RWPE2 (cell line): Measurements from ENCODE around the gene RANGAP1.

Experiments used
- ATAC-seq: fragments of 200-7000 bp; cut with Tn5 transposase; 3 replicates; pipeline ENCODE4 v1.9.1; 2021; ENCODE audit warnings: low read depth
- DNase-seq: peaks from one replicate; pipeline ENCODE4 v3.0.0-alpha.2; 2020; ENCODE audit warnings: low spot score
- H3K27ac ChIP-seq: fragments of 450-650 bp; 2 replicates; pipeline ENCODE4 v1.5.1; 2017; ENCODE audit warnings: mild to moderate bottlenecking; ENCODE audit not compliant: poor library complexity, severe bottlenecking
- H3K27me3 ChIP-seq: fragments of 250-450 bp; sonication (Bioruptor Pico); 2 replicates; pipeline ENCODE4 v1.5.1; 2021; ENCODE audit warnings: mild to moderate bottlenecking, moderate library complexity; ENCODE audit not compliant: insufficient read depth, poor library complexity, severe bottlenecking
- H3K36me3 ChIP-seq: fragments of 250-450 bp; sonication (Bioruptor Pico); 2 replicates; pipeline ENCODE4 v1.5.1; 2020; ENCODE audit warnings: low read depth, mild to moderate bottlenecking, moderate library complexity
- H3K4me1 ChIP-seq: fragments of 250-450 bp; sonication (Bioruptor Pico); 2 replicates; pipeline ENCODE4 v1.5.1; 2021; ENCODE audit warnings: mild to moderate bottlenecking, moderate library complexity; ENCODE audit not compliant: insufficient read depth, poor library complexity, severe bottlenecking
- H3K4me3 ChIP-seq: fragments of 250-450 bp; sonication (Bioruptor Pico); 2 replicates; pipeline ENCODE4 v1.5.1; 2021; ENCODE audit warnings: mild to moderate bottlenecking, moderate library complexity; ENCODE audit not compliant: severe bottlenecking
- H3K9me3 ChIP-seq: fragments of 250-450 bp; sonication (Bioruptor Pico); 2 replicates; pipeline ENCODE4 v1.5.1; 2021; ENCODE audit warnings: mild to moderate bottlenecking, moderate library complexity; ENCODE audit not compliant: severe bottlenecking
- TF ChIP-seq, protein P1 (sequence below): fragments of 450-650 bp; IDR thresholded peaks from one replicate; pipeline ENCODE4 v1.5.1; 2017; ENCODE audit warnings: mild to moderate bottlenecking, moderate library complexity; ENCODE audit not compliant: poor library complexity, severe bottlenecking

Gene RANGAP1

DNA sequence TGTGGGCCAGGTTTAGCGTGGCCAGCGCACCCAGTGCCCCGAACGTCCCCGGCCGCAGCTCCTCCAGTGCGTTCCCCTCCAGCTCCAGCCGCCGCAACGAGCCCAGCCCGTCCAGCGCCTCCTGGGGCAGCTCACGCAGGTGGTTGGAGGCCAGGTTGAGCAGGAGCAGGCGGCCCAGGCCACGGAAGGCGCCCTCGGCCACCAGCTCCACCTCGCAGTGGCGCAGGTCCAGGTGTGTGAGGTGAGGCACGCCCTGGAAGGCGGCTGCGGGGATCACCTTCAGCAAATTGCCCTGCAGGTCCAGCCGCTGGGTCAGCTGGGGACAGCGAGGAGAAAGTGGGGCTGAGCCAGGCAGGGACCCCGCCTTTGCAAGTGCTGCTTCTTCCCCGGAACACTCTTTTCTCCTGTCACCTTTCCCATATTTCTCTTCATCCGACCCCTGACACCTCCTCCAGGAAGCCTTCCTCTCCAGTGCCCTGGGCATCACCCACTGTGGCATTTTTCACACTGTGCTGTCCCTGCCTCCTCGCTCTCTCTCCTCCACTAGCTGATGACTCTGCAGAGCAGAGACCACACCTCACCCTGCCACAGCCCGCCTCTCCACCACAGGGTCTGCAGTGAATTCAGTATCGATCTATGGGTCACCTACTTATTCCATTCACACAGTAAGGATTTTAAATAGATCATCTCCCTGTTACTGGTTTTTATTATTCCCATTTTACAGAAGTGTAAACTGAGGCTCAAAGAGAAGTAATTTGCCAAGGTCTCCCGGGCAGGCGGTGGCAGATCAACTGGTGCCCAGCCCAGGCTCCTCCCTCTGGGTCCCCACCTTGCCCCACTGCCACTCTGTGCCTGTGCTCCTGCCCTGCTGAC lies 47.2 kb downstream of the RANGAP1 start:
- Histone ChIP-seq H3K36me3 (no peaks in the 10 kb centered on the region), H3K9me3 (no peaks in the 10 kb centered on the region), H3K27me3 (no peaks in the 10 kb centered on the region), H3K4me1 (no peaks in the 10 kb centered on the region), H3K4me3 (no peak overlapping the region), H3K27ac (no peak overlapping the region)
- TF ChIP-seq, protein P1, sequence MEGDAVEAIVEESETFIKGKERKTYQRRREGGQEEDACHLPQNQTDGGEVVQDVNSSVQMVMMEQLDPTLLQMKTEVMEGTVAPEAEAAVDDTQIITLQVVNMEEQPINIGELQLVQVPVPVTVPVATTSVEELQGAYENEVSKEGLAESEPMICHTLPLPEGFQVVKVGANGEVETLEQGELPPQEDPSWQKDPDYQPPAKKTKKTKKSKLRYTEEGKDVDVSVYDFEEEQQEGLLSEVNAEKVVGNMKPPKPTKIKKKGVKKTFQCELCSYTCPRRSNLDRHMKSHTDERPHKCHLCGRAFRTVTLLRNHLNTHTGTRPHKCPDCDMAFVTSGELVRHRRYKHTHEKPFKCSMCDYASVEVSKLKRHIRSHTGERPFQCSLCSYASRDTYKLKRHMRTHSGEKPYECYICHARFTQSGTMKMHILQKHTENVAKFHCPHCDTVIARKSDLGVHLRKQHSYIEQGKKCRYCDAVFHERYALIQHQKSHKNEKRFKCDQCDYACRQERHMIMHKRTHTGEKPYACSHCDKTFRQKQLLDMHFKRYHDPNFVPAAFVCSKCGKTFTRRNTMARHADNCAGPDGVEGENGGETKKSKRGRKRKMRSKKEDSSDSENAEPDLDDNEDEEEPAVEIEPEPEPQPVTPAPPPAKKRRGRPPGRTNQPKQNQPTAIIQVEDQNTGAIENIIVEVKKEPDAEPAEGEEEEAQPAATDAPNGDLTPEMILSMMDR, result no peak
- DNase-seq (no peak), ATAC-seq (no peak)

DNA sequence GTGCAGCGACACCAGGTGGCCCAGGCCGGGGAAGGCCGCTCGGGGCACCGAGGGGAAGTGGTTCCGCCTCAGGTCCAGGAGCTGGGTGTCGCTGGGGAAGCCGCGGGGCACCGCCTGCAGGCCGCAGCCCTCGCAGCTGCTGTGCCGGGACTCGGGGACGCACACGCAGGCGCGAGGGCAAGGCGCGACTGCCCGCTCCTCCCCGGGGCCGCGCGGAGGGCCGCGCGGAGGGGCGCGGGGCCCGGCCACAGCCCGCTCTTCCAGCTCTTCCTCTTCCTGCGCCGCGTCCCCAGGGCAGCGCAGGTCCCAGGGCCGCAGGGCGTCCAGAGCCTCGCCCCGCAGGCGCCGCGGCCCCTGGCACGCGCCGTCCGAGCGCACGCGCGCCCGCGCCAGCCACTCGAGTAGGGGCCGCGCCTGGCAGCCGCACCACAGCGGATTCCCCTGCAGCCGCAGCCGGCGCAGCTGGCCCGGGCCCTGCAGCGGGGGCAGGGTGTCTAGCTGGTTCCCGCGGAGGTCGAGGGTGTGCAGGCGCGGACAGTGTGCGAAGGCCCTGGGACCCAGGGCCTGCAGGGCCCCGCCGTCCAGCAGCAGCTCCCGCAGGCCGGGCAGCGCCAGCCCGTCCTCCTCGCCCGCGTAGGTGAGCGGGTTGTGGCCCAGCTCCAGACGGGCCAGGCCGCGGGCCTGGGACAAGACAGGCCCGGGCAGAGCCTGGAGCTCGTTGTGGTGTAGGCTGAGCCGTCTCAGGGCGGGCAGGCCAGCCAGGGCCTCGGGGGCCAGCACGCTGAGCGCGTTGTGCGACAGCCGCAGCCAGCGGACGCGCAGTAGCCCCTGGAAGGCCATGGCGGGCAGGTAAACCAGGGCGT lies 48.0 kb downstream of the RANGAP1 start:
- H3K9me3 ChIP-seq, result no peaks in the 10 kb centered on the region
- no peak overlapping the region for H3K27ac ChIP-seq
- TF ChIP-seq, protein P1, result peak; percentile 84
- DNase-seq (no peak), ATAC-seq (peak; percentile 59)
- H3K4me3 ChIP-seq, result peak overlapping the region; percentile 28
- H3K36me3 ChIP-seq, result no peaks in the 10 kb centered on the region
- H3K27me3 ChIP-seq, result no peaks in the 10 kb centered on the region
- H3K4me1 ChIP-seq, result no peaks in the 10 kb centered on the region

DNA sequence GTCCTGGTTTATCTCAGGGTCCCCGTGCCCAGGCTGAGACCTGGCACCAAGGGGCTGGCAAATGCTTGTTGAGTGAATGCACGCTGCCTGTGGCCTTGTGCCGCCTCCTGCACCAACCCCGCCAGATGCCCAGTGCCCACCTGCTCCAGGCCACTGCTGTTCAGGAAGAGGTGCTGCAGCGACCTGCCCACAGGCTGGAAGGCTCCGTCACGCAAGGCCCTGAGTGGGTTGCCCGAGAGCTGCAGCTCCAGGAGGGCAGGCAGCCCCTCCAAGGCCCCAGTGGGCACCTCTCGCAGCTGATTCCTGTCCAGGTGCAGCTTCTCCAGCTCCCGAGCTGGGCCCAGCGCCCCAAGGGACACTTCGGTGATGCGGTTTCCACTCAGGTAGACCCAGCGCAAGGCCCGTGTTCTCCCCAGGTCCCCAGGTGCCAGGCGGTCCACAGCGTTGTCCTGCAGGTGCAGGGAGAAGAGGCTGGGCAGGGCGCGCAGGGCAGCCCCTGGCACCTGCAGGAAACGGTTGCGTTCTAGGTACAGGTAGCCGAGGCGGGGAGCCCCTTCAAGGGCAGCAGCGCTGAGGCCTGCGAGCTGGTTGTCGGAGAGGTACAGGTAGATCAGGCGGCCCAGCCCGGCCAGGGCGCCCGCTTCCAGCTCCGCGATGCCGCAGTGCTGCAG lies 48.8 kb downstream of the RANGAP1 start:
- Histone ChIP-seq H3K27ac (no peak overlapping the region), H3K4me3 (peak overlapping the region; percentile 28), H3K36me3 (no peaks in the 10 kb centered on the region), H3K9me3 (no peaks in the 10 kb centered on the region), H3K4me1 (no peaks in the 10 kb centered on the region), H3K27me3 (no peaks in the 10 kb centered on the region)
- DNase-seq, result no peak
- TF ChIP-seq, protein P1, result no peak
- no peak; the same call in 2 of the 3 replicates for ATAC-seq

DNA sequence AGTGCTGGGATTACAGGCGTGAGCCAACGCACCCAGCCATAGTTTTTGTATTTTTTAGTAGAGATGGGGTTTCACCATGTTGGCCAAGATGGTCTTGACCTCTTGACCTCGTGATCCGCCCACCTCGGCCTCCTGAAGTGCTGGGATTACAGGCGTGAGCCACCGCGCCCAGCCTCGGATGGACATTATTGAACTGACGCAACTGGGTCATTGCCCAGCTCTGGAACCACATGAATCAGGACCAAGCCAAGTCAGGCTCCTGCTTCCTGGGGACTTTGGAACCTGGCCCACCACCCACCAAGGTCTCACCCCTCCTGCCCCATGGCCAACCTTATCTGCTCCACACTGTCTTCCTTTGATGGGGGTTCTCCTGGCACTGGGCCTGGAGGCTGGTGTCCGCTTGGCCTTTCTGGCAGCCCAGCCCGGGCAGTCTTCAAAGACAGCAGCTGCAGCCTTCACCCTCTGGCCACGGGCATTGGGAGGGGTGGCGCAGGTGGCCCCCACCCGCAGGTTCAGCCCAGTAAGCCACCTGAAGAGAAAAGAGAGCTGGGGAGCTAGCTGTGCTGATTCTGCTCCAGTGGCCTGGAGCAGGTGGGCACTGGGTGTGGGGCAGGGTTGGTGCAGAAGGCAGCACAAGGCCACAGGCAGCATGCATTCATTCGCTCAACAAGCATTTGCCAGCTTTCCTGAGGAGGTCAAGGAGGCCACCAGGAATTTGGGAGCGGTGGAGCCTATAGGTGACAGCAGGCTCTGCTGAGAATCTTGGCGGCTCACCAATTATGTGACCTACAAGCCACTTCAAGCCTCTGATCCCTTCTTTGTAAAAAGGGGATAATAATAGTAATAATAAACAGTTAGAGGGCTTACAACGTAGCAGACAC lies 50.9 kb downstream of the RANGAP1 start:
- TF ChIP-seq, protein P1, result no peak
- no peak for DNase-seq
- Histone ChIP-seq H3K4me3 (no peak overlapping the region), H3K27ac (no peak overlapping the region), H3K27me3 (no peaks in the 10 kb centered on the region), H3K36me3 (peaks cover 3% of the 10 kb centered on the region; the same call in 1 of the 2 replicates), H3K4me1 (no peaks in the 10 kb centered on the region), H3K9me3 (no peaks in the 10 kb centered on the region)
- ATAC-seq, result no peak
